ENCODE measurements around the gene ALPK3. TPM values are rescaled to one million over a fixed set of nuclear protein-coding genes. Genes with fewer than 3 reads are reported as not detected.

The ALPK3 gene
- total RNA-seq (2013; cell fraction: nucleolus; rRNA removed) = 0.15 TPM in 2 replicates
- total RNA-seq (2014; rRNA removed) (under 0.01 TPM in 1 of 2 replicates, not detected in the other), total RNA-seq (2014; rRNA removed; fragmentation: Illumina TruSeq; extraction: Trizol) (under 0.01 TPM in 1 of 2 replicates, not detected in the other), total RNA-seq (2021) (0.05 TPM in 2 replicates), polyA plus RNA-seq (2011; rRNA removed) (not detected in 2 replicates), polyA plus RNA-seq (2014; fragmentation: Illumina TruSeq; extraction: Trizol) (0.01 TPM in 1 of 2 replicates, not detected in the other), polyA plus RNA-seq (2014; fragmentation: Nextera tagmentation; extraction: Ambion mirVana) (not detected), polyA plus RNA-seq (2014; rRNA removed) (0.01 and 0.03 TPM in 2 replicates), polyA plus RNA-seq (2016; fragmentation: Nextera tagmentation; extraction: Ambion mirVana) (not detected), polyA minus RNA-seq (2011; rRNA and poly(A)+ RNA removed) (under 0.01 TPM in 1 of 2 replicates, not detected in the other), Bru-seq, nascent RNA (percentile 22 among the genes with signal in this experiment), BruChase-seq, experiment 1, labeled RNA remaining after a 6-hour chase (percentile 29 among the genes with signal in this experiment), BruChase-seq, experiment 2, labeled RNA remaining after a 2-hour chase (percentile 27 among the genes with signal in this experiment)
- polyA plus RNA-seq (2011; ENCODE audit: low read depth) = 0.03 TPM
- 0.01 and 0.07 TPM in 2 replicates for polyA plus RNA-seq (2011; cell fraction: cytosol; rRNA removed)
- polyA plus RNA-seq (2011; cell fraction: nucleus; rRNA removed) = 0.03 and 0.04 TPM in 2 replicates
- polyA plus RNA-seq (2012) = 0.03 TPM in 2 replicates
- not detected in 2 replicates for polyA minus RNA-seq (2011; cell fraction: cytosol; rRNA and poly(A)+ RNA removed)
- 0.10 TPM in 1 of 2 replicates, not detected in the other for polyA minus RNA-seq (2011; cell fraction: nucleus; rRNA and poly(A)+ RNA removed)
- long read RNA-seq, experiment 1 = 0 reads
- long read RNA-seq, experiment 2, partial matches to known transcripts = 0 of 1 reads
- long read RNA-seq, experiment 2, other reads (novel, unspliced or antisense) = 1 of 1 reads

DNA sequence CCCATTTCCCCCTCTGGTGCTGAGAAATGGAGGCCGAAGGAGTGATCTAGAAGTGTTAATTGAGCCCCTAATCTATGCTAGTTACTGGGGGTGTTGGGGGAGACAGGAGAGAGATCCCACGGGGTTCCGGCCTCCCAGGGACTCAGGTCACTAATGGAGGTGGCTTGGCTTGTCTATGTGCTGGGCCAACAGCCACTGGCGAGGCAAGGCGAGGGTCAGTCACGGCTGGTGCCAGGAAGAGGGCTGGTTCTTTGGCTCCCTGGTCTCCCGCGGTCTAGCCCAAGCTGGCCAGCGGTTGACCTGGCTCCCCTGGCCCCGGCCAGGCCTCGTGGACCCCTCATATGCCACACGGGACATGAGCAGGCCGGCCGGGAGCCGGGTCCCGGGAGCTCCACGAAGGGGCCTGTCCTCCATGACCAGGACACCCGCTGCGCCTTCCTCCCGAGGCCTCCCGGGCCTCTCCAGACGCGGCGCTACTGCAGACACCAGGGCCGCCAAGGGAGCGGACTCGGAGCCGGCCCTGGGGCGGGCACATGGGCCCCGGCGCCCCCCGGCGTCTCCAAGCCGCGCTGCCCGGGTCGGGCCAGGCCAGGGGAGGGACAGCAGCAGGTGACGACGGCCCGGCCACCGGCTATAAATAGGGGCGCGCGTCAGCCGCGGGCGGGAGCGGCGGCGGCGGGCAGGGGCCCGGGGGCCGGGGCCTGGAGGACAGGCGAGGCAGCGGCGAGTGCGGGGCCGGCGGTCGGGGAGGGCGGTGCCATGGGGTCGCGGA lies at the start of gene ALPK3:
Gene ALPK3 (plus strand): TSS at position 663 of the 772 bp plus-strand sequence. CDS start 97 bp downstream, at position 760.
- DNase-seq (ENCODE audit: low read depth, low spot score) (no peak), FAIRE-seq (no peak), ATAC-seq (no peak)
- SMC1A ChIA-PET (ENCODE audit: uncharacterized antibody, unreplicated experiment) = no interaction called here
- RAD21 ChIA-PET (ENCODE audit: unreplicated experiment) = interaction anchor here (0.6 kb wide), 1 partner anchor 159 kb away, joined by 5 read pairs; the partner anchor contains the start of gene NMB
- Histone ChIP-seq H3K27me3 (replicated peaks in 1 of 2; ENCODE audit: control insufficient read depth in 2 of 2, insufficient read depth in 2 of 2, low read length in 1 of 2) (no peaks in the 10 kb centered on the region; a peak in 1 of 4 replicates), H3K4me2 (ENCODE audit: control insufficient read depth, insufficient read depth) (no peak within 1 kb of the TSS), H3K9ac (ENCODE audit: control insufficient read depth, insufficient read depth, low read length) (no peak within 1 kb of the TSS), H3K27ac (ENCODE audit: control insufficient read depth, insufficient read depth) (no peak within 1 kb of the TSS), H3K36me3 (ENCODE audit: control insufficient read depth in 2 of 2, insufficient read depth in 2 of 2, low read length in 1 of 2) (no peaks in the 10 kb centered on the region), H3K9me3 (replicated peaks; ENCODE audit: control insufficient read depth, insufficient read depth, low read length) (no peaks in the 10 kb centered on the region), H3K4me1 (ENCODE audit: control insufficient read depth, insufficient read depth, low read length) (no peaks in the 10 kb centered on the region), H2AFZ (ENCODE audit: control insufficient read depth, low read depth, low read length) (no peak within 1 kb of the TSS), H4K20me1 (ENCODE audit: control insufficient read depth, insufficient read depth) (no peaks in the 10 kb centered on the region), H3K79me2 (ENCODE audit: control insufficient read depth, insufficient read depth, low read length) (no peaks in the 10 kb centered on the region), H3K4me3 (no peak within 1 kb of the TSS)
- in situ Hi-C loops (cut with MboI) = no loop called here
- BruUV-seq (replicated peaks) = no TSS peak
- intact Hi-C loops (cut with micrococcal nuclease; ENCODE audit: unreplicated experiment) = no loop called here
- TF ChIP-seq ETV6 (conservative IDR thresholded peaks at IDR 0.05 in 1 of 2, IDR thresholded peaks at IDR 0.05 in 1 of 2; ENCODE audit: borderline replicate concordance in 1 of 2, low read depth in 1 of 2) = no peak
- TF ChIP-seq HSF1 (IDR thresholded peaks at IDR 0.05; ENCODE audit: low read depth, low read length) = no peak
- TF ChIP-seq RELA (IDR thresholded peaks at IDR 0.05; ENCODE audit: borderline replicate concordance, partially characterized antibody) = no peak
- no peak for TF ChIP-seq ZNF207 (IDR thresholded peaks at IDR 0.05; ENCODE audit: borderline replicate concordance)
- no peak for TF ChIP-seq ZNF384 (IDR thresholded peaks at IDR 0.05; ENCODE audit: borderline replicate concordance, low read depth, low read length)
- TF ChIP-seq TCF7 (IDR thresholded peaks at IDR 0.05; ENCODE audit: borderline replicate concordance) = no peak
- TF ChIP-seq CREM (IDR thresholded peaks at IDR 0.05; ENCODE audit: low read depth) = no peak
- TF ChIP-seq POLR2AphosphoS5 (IDR thresholded peaks at IDR 0.05; ENCODE audit: low read length) = no peak
- no peak for TF ChIP-seq TARDBP (IDR thresholded peaks at IDR 0.05; ENCODE audit: borderline replicate concordance)
- no peak for TF ChIP-seq ATF3 (IDR thresholded peaks at IDR 0.05; ENCODE audit: borderline replicate concordance, extremely low read depth, low read depth, low read length)
- TF ChIP-seq KDM1A (IDR thresholded peaks at IDR 0.05; ENCODE audit: borderline replicate concordance) = no peak
- TF ChIP-seq, protein P1, sequence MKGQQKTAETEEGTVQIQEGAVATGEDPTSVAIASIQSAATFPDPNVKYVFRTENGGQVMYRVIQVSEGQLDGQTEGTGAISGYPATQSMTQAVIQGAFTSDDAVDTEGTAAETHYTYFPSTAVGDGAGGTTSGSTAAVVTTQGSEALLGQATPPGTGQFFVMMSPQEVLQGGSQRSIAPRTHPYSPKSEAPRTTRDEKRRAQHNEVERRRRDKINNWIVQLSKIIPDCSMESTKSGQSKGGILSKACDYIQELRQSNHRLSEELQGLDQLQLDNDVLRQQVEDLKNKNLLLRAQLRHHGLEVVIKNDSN (IDR thresholded peaks at IDR 0.05; ENCODE audit: borderline replicate concordance, extremely low read length, insufficient read depth, low read depth, low read length) = no peak
- TF ChIP-seq, protein P2, sequence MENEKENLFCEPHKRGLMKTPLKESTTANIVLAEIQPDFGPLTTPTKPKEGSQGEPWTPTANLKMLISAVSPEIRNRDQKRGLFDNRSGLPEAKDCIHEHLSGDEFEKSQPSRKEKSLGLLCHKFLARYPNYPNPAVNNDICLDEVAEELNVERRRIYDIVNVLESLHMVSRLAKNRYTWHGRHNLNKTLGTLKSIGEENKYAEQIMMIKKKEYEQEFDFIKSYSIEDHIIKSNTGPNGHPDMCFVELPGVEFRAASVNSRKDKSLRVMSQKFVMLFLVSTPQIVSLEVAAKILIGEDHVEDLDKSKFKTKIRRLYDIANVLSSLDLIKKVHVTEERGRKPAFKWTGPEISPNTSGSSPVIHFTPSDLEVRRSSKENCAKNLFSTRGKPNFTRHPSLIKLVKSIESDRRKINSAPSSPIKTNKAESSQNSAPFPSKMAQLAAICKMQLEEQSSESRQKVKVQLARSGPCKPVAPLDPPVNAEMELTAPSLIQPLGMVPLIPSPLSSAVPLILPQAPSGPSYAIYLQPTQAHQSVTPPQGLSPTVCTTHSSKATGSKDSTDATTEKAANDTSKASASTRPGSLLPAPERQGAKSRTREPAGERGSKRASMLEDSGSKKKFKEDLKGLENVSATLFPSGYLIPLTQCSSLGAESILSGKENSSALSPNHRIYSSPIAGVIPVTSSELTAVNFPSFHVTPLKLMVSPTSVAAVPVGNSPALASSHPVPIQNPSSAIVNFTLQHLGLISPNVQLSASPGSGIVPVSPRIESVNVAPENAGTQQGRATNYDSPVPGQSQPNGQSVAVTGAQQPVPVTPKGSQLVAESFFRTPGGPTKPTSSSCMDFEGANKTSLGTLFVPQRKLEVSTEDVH (IDR thresholded peaks at IDR 0.05; ENCODE audit: low read depth, partially characterized antibody) = no peak
- CTCF ChIA-PET = interaction anchor here (0.6 to 1.7 kb wide), 2 partner anchors 218 to 288 kb away, joined by 3 read pairs; no protein-coding TSS in a partner anchor
- POLR2A ChIA-PET = no interaction called here
- WGBS (ENCODE audit: insufficient coverage, insufficient replicate concordance, low lambda C conversion rate, missing lambda C conversion rate) = 44% methylated on average over 35 of the region's 63 CpGs

All from GM12878 (cell line).